Measurements from ENCODE around the gene HPSE2.

- TF ChIP-seq CTCF (IDR thresholded peaks at IDR 0.05) = no peak
- TF ChIP-seq RFX5 (IDR thresholded peaks at IDR 0.05) = no peak
- no peak for TF ChIP-seq CHD2 (IDR thresholded peaks at IDR 0.05; ENCODE audit: low read length, partially characterized antibody)
- no peak for TF ChIP-seq MAZ (IDR thresholded peaks at IDR 0.05; ENCODE audit: borderline replicate concordance, low read depth, low read length)
- no peak for TF ChIP-seq TP53 (CRISPR knock-in tag; IDR thresholded peaks at IDR 0.05)
- TF ChIP-seq BCL3 (IDR thresholded peaks at IDR 0.05) = no peak
- no peak for TF ChIP-seq EP300 (IDR thresholded peaks at IDR 0.05)
- TF ChIP-seq PHF8 (IDR thresholded peaks at IDR 0.05; ENCODE audit: borderline replicate concordance, low read depth) = no peak
- TF ChIP-seq FOSL2 (IDR thresholded peaks at IDR 0.05) = no peak
- no peak for TF ChIP-seq FOSL2 (CRISPR knock-in tag; IDR thresholded peaks at IDR 0.05)
- no peak for TF ChIP-seq HDAC2 (IDR thresholded peaks at IDR 0.05)
- no peak for TF ChIP-seq POLR2A (IDR thresholded peaks at IDR 0.05; ENCODE audit: low read length)
These were observed 65.5 kb downstream of the HPSE2 start for GRCh38 chr10:99170116-99170675.

Measured in A549 (cell line).